NCI-H1092 (cell line): ENCODE data around the gene ROR2.

Experiments
- DNase-seq: peaks from one replicate; lab custom pipeline; 2025; lab: John Stamatoyannopoulos, UW

ROR2 gene

DNA sequence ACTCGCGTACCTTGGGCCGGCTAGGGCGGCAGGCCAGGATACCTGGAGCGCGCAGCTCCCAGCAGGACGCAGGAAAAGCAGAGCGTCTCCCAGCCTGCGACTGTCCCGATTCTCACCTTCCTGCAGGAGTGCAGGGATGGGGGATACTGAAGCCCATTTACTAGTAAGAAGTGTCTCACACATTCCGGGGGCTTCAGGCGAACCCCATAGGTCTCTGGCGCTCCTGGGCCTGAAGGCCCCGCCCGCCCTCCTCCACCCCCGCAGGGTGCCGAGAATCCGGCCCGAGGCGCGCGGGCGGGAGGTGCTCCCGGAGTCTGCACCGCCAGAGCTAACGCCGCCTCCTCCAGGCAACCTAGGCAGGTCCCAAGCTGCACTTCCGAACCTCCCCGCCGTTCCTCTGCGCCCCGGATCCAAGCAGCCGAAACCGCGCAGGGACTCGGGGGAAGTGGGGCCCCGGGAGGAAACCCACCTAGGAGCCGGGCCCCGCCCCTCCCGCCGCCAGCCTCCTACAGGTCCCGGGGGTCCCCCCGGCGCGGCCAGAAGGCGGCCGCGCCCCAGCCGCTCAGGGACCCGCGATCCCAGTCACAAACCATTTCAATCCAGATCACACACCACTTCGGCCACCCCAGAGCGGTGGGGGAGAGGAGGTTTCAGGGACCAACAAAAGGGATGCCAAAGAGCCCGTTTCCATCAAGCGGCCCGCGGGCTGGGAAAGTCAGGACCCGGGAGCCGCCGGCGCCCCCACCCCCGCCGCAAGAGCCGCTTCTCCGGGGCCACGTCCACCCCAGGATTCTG is 1.2 kb downstream of the ROR2 start:
- peak; percentile 6 for DNase-seq

DNA sequence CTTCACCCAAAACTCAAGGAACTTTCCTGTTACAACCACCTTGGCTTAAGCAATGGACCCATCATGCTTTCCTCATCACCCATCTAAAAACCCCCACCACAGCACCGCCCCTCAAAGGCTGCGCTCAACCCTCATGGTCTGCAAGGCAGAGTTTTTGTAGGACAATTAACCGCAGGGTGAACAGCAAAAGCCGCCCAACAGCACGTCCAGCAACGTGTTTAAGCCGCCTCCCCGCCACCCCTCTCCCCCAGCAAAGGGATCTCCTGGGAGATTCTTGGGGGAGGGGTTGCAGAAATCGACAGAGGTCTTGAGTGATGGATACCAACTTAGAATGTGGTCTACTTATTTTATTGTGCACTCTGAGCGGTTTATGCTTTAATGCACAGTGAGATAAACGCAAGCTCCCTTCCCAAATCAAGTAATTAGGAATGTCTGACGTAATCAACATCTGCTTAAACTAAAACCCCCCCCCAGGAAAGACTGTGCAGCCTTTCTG is 1.9 kb downstream of the ROR2 start:
- no peak for DNase-seq

DNA sequence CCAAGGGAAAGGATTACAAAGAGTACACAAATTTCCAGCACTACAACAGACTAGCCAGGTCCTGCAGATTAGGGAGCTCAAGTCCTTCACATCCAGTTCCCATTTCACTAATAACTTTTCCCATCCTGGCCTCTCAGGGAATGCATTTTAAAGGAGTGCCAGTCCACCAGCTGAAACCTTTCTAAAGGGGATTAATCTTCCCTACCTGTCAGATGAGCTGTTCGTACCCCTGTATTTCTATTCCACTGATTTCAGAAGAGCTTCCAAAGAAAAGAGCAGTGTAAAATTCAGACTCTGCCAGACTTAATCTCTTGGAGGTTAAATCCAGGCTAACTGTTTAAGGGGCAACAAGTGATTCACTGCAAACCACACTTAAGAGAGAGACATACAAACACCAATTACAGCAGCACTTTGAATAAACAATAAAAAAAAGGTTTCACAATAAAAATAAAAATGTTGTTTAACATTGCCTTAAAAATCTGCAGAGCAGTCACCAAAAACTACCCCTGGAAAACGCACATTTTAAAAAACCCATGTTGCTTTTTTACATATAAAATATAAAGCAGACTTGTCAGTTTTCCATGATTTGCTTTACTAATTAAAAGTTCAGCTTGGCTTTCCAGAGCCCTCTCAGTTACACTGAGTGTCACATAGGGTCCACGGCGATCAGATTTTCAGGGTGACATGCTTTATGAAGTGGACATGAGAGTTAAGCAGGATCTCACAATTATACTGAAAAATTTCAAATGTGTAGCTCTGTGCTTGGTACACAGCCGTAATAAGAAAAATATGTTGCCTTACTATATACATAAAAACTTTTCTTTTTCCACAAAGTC is 3.2 kb downstream of the ROR2 start:
- no peak for DNase-seq

DNA sequence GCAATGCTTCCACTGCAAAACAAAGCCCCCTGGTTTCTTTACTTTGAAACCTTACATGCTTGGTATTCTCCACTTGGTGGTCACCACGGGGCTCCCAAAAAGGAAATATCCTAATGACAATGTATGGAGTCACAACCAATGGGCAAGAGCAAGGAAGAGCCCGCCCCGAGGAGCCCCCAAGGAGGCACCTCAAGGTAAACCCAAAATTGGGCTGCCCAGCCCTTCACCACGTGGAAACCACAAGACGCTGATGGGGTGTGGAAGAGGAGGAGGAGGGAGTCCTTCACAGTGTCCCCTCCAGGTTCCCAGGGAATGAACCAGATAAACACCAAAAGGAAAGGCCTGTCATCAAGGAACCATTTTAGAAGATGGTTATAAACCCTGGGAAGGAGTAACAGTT is 3.8 kb downstream of the ROR2 start:
- DNase-seq: no peak

DNA sequence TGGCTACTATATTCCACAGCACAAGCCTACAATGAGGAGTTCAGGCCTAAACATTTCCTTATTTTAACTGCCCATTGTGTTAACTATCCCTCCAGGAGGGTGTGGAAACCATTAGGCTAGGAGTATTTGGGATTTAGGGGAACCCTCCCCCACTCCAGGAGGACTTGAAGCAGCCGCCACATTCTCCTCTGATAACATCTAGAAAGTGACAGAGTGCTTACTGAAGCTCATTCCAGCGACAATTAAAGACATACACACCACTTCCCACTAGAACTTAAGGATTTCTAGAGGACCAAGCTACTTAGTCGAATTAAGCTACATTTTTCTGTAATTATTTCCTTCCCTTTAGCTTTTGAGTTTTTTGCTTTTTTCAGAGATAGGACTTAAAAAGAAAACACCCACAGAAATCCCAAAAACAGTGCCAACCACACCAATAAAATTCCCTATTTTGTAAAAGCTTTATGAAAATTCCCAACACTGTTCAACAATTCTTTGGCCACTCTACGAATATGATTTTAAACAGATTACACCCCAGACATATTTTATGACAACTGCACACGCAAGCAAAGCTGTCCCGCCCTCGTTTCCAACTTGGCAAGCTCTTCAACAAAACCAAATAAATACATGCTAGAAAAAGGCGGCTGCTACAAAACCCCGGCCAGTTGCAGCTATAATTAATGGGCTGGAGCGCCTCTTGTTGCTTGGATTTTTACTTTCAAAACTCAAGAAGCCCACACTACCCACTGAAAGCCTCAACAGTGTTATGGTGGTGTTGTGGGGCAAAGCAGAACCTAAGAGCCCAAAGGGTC is 4.5 kb downstream of the ROR2 start:
- DNase-seq: peak; percentile 11

DNA sequence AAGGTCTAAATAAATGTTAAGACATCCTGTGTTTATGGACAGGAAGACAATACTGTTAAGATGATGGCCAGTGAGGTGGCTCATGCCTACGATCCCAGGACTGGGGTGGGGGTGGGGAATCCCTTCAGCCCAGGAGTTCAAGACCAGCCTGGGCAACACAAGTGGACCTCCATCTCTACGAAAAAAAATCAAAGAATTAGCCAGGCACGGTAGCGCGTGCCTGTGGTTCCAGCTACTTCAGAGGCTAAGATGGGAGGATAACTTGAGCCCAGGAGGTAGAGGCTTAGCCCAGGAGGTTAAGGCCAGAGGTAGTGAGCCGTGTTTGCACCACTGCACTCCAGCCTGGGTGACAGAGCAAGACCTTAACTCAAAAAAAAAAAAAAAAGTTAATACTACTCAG is 5.3 kb downstream of the ROR2 start:
- no peak for DNase-seq

DNA sequence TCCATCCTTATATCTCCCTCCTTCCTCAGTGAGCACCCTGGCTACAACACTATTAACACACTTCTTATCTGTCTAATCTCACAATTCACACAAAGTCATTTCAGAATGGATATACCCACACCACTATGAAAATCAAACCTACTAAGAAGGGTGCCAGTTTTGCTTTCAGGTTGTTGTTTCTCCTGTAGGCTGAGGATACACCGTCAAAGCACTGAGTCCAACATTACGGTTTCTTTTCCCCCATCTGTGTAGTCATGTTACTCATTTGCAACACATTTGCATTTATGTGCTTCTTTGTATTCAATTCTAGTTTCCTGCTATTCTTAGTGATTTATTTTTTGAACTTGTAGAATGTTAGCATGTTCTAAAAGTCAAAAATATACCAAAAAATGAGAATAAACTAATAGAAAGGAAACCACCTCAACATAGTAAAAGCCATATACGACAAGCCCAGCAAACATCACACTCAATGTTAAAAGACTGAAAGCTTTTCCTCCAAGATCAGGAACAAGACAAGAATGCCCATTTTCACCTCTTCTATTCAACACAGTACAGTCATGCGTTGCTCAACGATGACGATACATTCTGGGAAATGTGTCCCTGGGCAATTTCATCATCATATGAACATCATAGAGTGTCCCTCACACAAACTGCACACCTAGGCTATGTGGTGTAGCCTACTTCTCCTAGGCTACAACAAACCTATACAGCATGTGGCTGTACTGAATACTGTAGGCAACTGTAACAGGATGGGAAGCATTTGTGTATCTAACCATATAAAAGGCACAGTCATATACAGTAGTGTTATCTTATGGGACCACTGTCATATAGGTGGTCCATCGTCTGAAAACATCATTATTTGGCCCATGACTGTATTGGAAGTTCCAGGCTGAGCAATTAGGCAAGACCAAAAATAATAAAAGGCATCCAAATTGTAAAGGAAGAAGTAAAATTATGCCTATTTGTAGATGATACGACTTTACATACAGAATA is 6.3 kb downstream of the ROR2 start:
- no peak for DNase-seq

DNA sequence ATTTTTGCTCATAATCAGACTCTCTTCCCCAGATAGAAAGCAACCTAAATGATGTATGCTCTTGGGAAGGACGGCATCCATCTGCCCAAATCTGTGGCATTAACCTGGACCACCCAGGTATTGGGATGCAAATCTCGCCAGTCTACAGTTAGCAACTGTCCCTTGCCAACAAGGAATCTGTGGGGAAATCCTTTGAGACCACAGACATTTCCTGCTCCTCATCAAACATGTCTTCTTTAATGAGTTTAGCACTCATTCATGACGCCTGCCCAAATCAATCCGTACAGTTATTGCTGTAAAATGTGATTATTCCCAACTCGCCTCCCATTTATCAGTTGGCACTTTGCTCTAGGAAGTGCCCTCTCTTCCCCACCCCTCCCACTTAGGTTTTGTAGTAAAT is 7.8 kb downstream of the ROR2 start:
- no peak for DNase-seq

DNA sequence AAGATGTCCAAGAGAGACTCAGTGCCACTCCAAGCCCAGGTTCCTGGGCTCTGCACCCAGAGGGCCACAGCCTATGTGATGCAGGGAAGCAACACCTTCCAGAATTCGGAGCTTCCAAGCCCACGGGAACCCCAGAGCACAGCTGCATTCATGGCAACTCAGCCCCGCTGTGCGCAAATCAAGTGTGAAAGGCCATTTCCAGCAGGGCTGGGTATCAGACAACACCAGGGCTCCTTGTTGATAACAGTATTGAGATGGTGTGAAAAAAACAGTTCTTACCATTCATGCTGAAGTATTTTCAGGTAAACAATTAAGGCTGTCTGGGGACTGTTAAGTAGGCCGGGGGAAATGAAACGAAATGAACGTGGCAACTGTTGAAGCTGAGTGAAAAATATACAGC is 10.1 kb downstream of the ROR2 start:
- DNase-seq: no peak

DNA sequence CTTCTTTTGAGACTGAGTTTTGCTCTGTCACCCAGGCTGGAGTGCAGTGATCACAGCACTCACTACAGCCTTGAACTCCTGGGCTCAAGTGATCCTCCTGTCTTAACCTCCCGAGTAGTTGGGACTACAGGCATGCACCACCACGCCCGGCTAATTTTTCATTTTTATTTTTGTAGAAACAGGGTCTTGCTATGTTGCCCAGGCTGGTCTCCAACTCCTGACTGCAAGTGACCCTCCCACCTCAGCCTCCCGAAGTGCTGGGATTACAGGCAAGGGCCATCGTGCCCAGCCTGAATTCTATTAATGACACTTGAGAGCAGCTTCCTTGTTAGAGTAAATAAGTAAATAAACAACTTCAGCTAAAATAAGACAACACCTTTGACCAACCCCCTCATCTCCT is 12.3 kb downstream of the ROR2 start:
- DNase-seq: no peak

DNA sequence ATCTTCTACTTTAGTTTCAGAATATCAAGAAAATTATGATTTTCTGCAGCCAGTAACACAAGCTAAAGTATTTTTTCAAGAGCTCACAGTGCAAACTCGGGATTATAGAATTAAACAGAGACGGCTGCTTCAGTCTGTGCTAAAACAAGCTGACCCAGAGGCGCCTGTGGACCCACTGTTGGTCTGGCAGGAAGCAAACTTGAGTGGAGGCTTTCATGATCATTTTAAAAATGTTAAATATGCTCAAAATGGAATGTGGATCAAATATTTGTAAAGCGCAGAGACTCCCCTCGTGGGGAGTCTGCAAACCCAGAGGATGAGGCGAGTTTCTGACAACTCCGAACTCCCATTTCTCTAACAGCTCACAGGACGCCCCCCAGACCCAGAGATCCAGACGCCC is 13.0 kb downstream of the ROR2 start:
- no peak for DNase-seq

DNA sequence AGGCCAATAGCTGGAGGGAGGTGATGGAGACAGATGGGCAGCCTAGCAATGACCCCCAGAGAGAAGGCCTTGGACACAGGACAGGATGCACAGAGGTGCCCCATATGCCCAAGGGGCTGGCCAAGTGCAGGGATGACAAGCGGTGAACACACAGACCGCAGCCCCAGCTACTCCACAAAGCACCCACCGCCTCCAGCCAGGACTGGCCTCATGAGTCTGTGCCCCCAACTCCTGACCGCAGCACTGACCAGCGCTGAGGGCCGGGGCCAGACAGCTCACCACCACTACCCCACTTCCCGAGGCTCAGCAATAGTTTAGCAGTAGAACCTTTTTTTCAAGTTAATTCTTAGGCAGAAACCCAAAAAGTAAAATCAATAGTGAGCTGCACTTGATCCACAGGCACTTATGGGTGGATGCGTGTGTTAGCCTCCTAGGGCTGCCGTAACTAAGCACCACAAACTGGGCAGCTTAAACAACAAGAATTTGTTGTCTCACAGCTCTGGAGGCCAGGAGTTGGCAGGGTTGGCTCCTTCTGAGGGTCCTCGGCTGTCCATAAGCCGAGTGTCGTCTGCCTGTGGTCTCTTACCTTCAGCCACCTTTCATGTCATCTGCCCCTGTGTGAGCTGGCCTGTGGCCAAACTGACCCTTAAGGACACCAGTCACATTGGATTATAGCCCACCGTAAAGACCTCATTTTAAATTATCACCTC is 14.1 kb downstream of the ROR2 start:
- peak; percentile 9 for DNase-seq

DNA sequence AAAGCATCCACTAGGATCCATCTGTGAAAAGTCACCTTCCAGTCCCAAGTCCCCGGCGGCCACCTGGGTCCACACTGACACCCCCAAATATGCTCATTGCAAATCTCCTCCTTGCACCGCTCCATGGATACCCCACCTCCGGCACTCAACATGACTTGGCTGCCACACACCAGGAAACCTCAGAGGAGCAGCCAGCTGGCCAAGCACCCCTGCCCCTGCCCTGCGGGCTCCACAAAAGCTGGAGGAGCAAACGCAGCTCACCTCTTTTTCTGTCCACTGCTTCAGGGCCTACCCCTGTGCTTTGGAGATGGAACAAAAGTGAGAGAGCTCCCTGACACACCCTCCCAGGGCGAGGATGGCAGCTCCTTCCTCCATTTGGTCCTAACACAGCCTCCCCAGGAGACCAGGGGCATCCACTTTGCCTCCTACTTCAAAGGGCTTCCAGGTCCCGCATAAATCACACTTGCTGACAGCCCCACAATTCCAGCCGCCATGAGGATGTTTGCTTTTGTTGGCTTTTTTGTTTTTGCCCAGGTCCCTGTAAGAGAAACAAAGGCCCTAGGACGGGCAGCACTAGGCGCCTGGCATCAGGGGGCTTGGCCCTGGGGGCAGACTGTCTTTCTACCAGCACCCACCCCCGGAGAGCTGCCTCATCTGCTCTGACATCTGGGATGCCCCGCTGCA is 14.8 kb downstream of the ROR2 start:
- no peak for DNase-seq

DNA sequence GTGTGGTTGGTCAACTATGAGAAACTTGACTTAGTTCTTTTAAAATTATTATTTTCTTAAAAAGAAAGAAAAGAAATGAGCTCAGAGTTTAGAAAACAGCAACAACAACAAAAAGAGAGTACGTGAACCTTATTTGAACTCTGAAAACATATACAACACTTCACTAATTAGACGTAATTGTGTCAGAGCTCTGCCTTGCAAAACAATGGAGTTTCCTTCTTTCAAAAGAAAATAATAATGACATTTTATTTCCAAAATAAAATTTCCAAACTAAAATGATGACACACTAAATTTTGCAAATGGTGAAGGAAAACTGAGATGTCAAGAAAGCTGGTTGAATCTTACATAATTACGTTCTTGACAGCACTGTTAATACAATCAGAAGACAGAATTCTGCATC is 15.4 kb downstream of the ROR2 start:
- no peak for DNase-seq

DNA sequence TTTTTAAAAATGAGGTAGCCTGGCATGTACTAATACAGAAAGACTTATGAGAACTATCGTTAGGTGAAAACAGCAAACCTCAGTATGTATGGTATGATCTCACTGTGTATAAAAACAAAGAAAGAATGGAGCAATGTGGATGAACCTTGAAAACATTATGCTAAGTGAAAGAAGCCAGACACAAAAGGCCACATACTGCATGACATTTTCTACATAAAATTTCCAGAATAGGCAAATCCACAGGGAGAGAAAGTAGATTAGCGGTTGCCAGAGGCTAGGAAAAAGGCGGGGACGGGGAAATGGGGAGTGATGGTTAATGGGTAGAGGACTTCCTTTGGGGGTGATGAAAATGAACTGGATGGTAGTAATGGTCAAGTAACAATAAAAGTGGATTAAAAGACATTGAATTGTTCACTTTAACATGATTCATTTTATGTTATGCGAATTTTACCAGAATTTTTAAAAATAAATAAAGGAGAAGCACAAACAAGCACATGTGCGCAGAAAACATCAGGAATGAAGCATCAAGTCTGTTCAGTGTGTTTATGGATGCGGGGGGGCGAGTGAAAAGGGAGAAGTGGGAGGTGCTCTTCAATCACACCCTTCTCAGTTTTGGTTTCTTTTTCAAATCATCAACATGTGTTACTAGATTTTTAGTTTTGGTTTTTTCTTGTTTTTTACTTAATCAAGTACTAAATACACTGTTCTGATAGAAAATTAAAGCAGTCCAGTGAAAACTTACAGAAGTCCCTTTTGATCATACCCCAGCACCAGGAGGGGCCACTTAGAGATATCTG is 16.3 kb downstream of the ROR2 start:
- no peak for DNase-seq

DNA sequence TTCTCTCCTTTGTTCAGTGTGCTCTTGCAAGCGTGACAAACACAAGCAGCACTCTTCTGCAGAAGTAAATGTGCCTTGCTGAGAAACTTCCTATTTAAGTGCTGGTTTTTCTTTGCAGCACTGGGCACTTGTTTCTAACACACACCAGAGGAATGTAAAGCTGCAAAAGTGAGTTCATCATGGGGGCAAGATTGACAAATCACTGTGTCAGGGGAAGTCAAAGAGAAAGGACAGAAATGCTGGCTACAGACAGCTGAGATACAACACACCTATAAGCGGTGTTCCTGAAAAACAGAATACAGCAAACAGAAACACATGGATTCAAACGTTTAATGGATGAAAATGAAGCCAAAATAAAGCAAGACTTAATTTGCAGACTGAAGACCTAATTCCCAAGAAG is 19.6 kb downstream of the ROR2 start:
- no peak for DNase-seq

DNA sequence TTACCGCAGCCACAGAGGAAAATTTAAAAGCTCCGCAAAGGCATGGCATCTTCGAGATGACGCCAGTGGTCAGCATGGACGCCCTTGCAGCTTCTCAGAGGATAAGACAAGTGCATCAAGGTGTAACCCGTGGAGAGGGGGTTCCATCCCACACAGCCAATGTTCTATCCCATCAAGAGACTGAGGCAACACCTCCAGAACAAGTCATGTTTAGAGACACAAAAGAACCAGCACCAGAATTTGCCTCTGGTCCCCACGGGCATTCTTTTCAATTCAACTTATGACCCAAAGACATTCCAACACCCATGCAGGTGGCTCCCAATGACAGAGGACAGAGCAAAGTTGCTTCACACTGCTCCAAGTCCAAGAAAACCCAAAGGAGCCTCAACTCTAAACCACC is 20.7 kb downstream of the ROR2 start:
- no peak for DNase-seq

DNA sequence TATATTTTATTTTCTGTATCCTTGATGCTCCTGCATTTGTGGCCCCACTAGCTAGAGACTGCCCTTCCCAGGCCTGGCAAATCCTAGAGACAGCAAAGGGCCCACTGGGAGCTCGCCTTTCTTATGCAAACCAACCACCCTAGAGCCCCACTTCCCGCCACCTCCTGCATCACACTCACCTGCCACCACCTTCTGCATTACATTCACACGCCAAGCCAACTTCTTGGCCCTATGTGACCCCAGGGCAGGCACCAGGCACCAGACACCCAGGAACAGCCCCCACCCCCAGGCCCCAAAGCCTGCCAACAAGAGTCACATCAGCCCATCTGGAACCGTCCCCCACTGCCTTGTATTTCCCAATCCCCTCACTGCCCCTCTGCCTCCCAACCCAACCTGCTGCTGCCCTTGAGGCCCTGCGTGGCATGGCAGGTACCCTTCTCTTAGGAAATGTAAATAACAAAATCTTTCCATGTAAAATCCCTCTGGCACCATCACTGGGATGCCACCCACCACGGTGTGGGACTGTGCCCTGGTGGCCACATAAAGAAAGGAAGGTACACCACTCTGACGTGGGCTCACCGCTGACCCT is 22.0 kb downstream of the ROR2 start:
- no peak for DNase-seq

DNA sequence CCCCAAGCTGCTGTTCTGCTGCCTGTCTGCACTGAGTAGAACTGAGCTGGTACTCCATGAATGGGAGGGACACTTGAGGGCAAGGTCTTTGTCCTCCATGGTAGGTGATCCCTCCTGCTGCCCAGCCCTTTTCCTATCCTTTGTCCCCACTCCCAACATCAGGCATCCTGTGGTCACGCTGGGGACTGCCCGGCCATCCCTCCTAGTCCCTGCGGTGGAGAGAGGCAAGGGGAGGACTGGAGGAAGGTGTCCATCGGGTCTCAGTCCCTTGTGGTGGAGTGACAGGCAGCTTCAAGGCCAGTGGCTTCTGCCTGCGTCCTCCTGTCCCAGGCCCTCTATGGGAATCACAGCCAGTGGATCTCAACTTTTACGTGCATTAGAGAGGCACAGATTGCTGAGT is 25.9 kb downstream of the ROR2 start:
- DNase-seq: no peak
